Measurements from ENCODE around the gene CHST5. TPM values are rescaled to one million over a fixed set of nuclear protein-coding genes. Genes with fewer than 3 reads are reported as not detected.
"Not testable (repeated sequence)": the region's sequence is repeated elsewhere in the genome, so short reads cannot be mapped to it uniquely, and the experiment has no call there.

The CHST5 gene
- polyA plus RNA-seq, 1 donor from 2014 or later: 2.7 TPM

GRCh38 chr16:75519175-75519574 lies 16.7 kb downstream of the CHST5 start:
- Histone ChIP-seq H3K4me2 (ENCODE audit: low read length) (no peak overlapping the region), H3K79me2 (replicated peaks; ENCODE audit: insufficient read depth, low read length) (no peaks in the 10 kb centered on the region), H3K27me3 (ENCODE audit: insufficient read depth, low read depth, low read length) (no peaks in the 10 kb centered on the region), H3K9me3 (ENCODE audit: low read length) (no peaks in the 10 kb centered on the region), H4K20me1 (ENCODE audit: insufficient read depth) (no peaks in the 10 kb centered on the region), H2AFZ (ENCODE audit: low read depth, low read length) (no peak overlapping the region), H3K4me3 (ENCODE audit: low read length) (no peak overlapping the region), H3K27ac (ENCODE audit: low read length) (no peak overlapping the region), H3K9me2 (ENCODE audit: insufficient read depth, low read length) (no peaks in the 10 kb centered on the region), H3F3A (ENCODE audit: insufficient read depth, low read length, poor library complexity, severe bottlenecking) (no peaks in the 10 kb centered on the region), H3K9ac (ENCODE audit: low read length) (no peak overlapping the region), H3K36me3 (ENCODE audit: insufficient read depth, low read length) (no peaks in the 10 kb centered on the region)
- TF ChIP-seq EP300 (conservative IDR thresholded peaks at IDR 0.05; ENCODE audit: poor library complexity, severe bottlenecking): no peak
- no peak for TF ChIP-seq REST (IDR thresholded peaks at IDR 0.05; ENCODE audit: borderline replicate concordance)
- no peak for TF ChIP-seq SMC3 (conservative IDR thresholded peaks at IDR 0.05; ENCODE audit: poor library complexity)
- TF ChIP-seq RAD21 (conservative IDR thresholded peaks at IDR 0.05): no peak
- no peak for TF ChIP-seq MXI1 (conservative IDR thresholded peaks at IDR 0.05; ENCODE audit: poor library complexity, severe bottlenecking)
- no peak for TF ChIP-seq POLR2AphosphoS5 (IDR thresholded peaks at IDR 0.05)
- no peak for TF ChIP-seq TAF1 (IDR thresholded peaks at IDR 0.05; ENCODE audit: low read depth)
- TF ChIP-seq CTCF (IDR thresholded peaks at IDR 0.05; ENCODE audit: poor library complexity, severe bottlenecking): no peak
- no peak for TF ChIP-seq EZH2 (IDR thresholded peaks at IDR 0.05; ENCODE audit: borderline replicate concordance, insufficient read depth, low read length, poor library complexity, severe bottlenecking)

- peak overlapping the region; percentile 92 for H3K4me2 ChIP-seq (ENCODE audit: low read length)
- H3K36me3 ChIP-seq (ENCODE audit: insufficient read depth, low read length); H4K20me1 ChIP-seq (ENCODE audit: insufficient read depth); H3K9me3 ChIP-seq (ENCODE audit: low read length); H3F3A ChIP-seq (ENCODE audit: insufficient read depth, low read length, poor library complexity, severe bottlenecking); H3K27me3 ChIP-seq (ENCODE audit: insufficient read depth, low read depth, low read length); H3K9me2 ChIP-seq (ENCODE audit: insufficient read depth, low read length); H3K79me2 ChIP-seq (replicated peaks; ENCODE audit: insufficient read depth, low read length): not testable (repeated sequence)
- H3K9ac ChIP-seq (ENCODE audit: low read length): peak overlapping the region; percentile 85
- H3K4me3 ChIP-seq (ENCODE audit: low read length): peak overlapping the region; percentile 75
- H3K27ac ChIP-seq (ENCODE audit: low read length): peak overlapping the region; percentile 72
- H2AFZ ChIP-seq (ENCODE audit: low read depth, low read length): peak overlapping the region; percentile 94
Measured at GRCh38 chr16:75516189-75516966, 19.5 kb downstream of the CHST5 start.

Data from neural cell (in vitro differentiated cells).